Nephron progenitor cell (in vitro differentiated cells): ENCODE measurements around the gene FLT3LG.

Experiments
- DNase-seq: peaks from one replicate; pipeline ENCODE4 v3.0.0; 2021
- H3K27ac Mint-ChIP-seq: 2 replicates; pipeline ENCODE4 v1.8.0; 2021; ENCODE audit warnings: mild to moderate bottlenecking, moderate library complexity, mixed read lengths
- H3K27me3 Mint-ChIP-seq: 2 replicates; pipeline ENCODE4 v1.8.0; 2021; ENCODE audit warnings: mild to moderate bottlenecking, low read depth, mixed read lengths; ENCODE audit not compliant: poor library complexity
- H3K36me3 Mint-ChIP-seq: 2 replicates; pipeline ENCODE4 v1.8.0; 2021; ENCODE audit warnings: low read depth, mixed read lengths
- H3K4me1 Mint-ChIP-seq: 2 replicates; pipeline ENCODE4 v1.8.0; 2021; ENCODE audit warnings: mixed read lengths
- H3K4me3 Mint-ChIP-seq: 2 replicates; pipeline ENCODE4 v1.8.0; 2021; ENCODE audit warnings: mild to moderate bottlenecking, moderate library complexity, mixed read lengths
- H3K9me3 Mint-ChIP-seq: 2 replicates; pipeline ENCODE4 v1.8.0; 2021; ENCODE audit warnings: mild to moderate bottlenecking, moderate library complexity, mixed read lengths
- CTCF ChIP-seq: fragments of 200-600 bp; sonication (generic); IDR thresholded peaks from 2 replicates; pipeline ENCODE4 v1.5.0; 2021; ENCODE audit warnings: antibody characterized with exemption

The FLT3LG gene

GRCh38 chr19:49428547-49429451 lies 45.2 kb upstream of the FLT3LG start:
- Mint-ChIP-seq H3K9me3 (peaks cover 20% of the 10 kb centered on the region), H3K36me3 (no peaks in the 10 kb centered on the region), H3K4me1 (peaks cover 59% of the 10 kb centered on the region), H3K27ac (no peak overlapping the region), H3K27me3 (peaks cover 99% of the 10 kb centered on the region), H3K4me3 (peak overlapping the region; percentile 77)
- DNase-seq: no peak
- TF ChIP-seq CTCF: no peak

DNA sequence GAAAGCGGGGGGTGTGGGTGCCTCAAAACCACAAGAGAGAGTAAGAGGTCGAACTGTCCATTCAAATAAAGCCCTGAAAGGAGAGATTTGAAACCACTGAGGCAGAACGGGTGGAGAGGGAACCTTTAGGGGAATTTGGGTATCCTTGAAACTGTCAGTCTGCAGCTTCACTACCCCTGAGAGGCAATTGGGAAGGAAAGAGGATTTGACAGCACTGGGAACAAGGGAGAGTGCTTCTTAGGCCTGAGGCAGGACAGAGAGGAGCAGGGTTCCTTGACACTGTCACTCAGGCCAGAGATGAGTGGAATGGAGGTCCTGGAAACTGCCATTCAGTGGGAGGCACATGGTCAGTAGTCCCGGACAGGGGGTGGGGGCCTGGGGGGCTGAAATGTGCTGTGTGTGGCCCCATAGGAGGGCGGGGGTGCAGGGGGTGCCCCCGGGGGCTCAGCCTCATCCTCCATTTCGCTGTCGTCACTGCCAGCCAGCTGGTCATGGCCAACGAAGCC lies 43.8 kb upstream of the FLT3LG start:
- H3K4me3 Mint-ChIP-seq: no peak overlapping the region
- peaks cover 52% of the 10 kb centered on the region for H3K4me1 Mint-ChIP-seq
- H3K36me3 Mint-ChIP-seq: no peaks in the 10 kb centered on the region
- no peak overlapping the region for H3K27ac Mint-ChIP-seq
- DNase-seq: no peak
- H3K9me3 Mint-ChIP-seq: peaks cover 20% of the 10 kb centered on the region
- TF ChIP-seq CTCF: no peak
- H3K27me3 Mint-ChIP-seq: peaks cover 99% of the 10 kb centered on the region

- Mint-ChIP-seq H3K9me3 (peaks cover 20% of the 10 kb centered on the region), H3K27me3 (peaks cover 99% of the 10 kb centered on the region), H3K36me3 (no peaks in the 10 kb centered on the region), H3K4me3 (peak overlapping the region; percentile 11), H3K4me1 (peaks cover 46% of the 10 kb centered on the region), H3K27ac (no peak overlapping the region)
- DNase-seq: no peak
- peak; percentile 10 for TF ChIP-seq CTCF
Measured at GRCh38 chr19:49430678-49431329, 43.2 kb upstream of the FLT3LG start.

- Mint-ChIP-seq H3K36me3 (no peaks in the 10 kb centered on the region), H3K9me3 (peaks cover 20% of the 10 kb centered on the region), H3K4me3 (no peak overlapping the region), H3K4me1 (peaks cover 45% of the 10 kb centered on the region), H3K27ac (no peak overlapping the region), H3K27me3 (peaks cover 99% of the 10 kb centered on the region)
- DNase-seq: no peak
- no peak for TF ChIP-seq CTCF
Measured at GRCh38 chr19:49431330-49431749, 42.7 kb upstream of the FLT3LG start.

DNA sequence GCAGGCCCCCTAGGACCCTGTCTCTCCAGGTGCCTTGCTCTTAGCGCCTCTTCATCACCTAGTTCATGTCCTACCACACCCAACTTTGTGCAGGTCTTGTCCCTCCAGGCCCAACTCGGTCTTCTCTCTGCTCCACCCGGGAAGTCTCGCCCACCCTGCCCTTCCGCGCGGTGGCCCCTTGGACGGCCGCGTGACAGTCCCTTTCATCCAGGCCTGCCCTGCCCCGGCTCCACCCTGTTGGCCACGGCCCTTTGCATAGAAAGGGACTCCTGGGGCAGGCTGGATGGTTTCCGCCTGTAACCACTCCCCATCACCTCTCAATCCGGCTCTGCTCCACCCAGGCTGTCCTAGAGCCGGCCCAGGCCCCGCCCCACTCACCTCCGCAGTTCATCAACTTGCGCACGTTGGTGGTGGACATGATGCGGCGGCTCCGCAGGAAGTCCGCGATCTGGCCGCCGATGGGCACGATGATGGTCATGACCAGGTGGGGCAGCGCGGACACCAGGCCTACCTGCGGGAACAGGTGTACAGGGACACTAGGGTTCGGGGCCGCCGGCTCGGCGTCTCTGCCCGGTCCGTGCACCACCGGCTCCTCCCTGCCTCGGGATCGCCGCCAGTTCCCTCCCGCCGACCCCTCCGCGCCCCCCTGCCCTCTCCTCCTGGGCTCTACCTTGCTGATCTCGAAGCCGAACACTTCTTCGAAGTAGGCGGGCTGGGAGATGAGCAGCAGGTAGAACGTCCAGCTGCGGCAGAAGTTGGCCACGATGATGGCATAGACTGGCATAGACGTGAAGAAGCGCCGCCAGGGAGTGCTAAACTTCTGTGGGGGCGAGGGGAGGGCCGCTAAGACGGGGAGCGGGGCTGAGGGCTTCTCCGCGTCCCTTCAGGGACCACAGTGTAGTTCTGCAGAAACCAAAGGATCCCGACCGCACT lies 41.6 kb upstream of the FLT3LG start:
- Mint-ChIP-seq H3K36me3 (no peaks in the 10 kb centered on the region), H3K4me3 (no peak overlapping the region), H3K9me3 (peaks cover 20% of the 10 kb centered on the region), H3K27me3 (peaks cover 99% of the 10 kb centered on the region), H3K4me1 (peaks cover 45% of the 10 kb centered on the region), H3K27ac (no peak overlapping the region)
- no peak for DNase-seq
- no peak for TF ChIP-seq CTCF
